Upper lobe of left lung (tissue), 4 donors: ENCODE measurements around the gene AOAH.

Source experiments
- POLR2A ChIP-seq, 4 donors: fragments of 450-650 bp; IDR thresholded peaks; one replicate each; pipeline ENCODE4 v1.5.1; 2016 to 2017; ENCODE audit warnings: antibody characterized with exemption in 4 of 4, mild to moderate bottlenecking in 2 of 4
- POLR2AphosphoS5 ChIP-seq, 2 donors: sonication (generic); formaldehyde crosslinking; IDR thresholded peaks; one replicate each; pipeline ENCODE4 v1.5.1; 2017; ENCODE audit warnings: antibody characterized with exemption in 2 of 2
- TF ChIP-seq, protein P1 (sequence below), 6 experiments: fragments of 450-650 bp in 4 of 6; fragments of 200-600 bp in 2 of 6; sonication (generic) in 2 of 6; IDR thresholded peaks; one replicate each; pipeline ENCODE4 v1.5.1; 2016 to 2019; ENCODE audit warnings: antibody characterized with exemption in 6 of 6

- TF ChIP-seq, protein P1, sequence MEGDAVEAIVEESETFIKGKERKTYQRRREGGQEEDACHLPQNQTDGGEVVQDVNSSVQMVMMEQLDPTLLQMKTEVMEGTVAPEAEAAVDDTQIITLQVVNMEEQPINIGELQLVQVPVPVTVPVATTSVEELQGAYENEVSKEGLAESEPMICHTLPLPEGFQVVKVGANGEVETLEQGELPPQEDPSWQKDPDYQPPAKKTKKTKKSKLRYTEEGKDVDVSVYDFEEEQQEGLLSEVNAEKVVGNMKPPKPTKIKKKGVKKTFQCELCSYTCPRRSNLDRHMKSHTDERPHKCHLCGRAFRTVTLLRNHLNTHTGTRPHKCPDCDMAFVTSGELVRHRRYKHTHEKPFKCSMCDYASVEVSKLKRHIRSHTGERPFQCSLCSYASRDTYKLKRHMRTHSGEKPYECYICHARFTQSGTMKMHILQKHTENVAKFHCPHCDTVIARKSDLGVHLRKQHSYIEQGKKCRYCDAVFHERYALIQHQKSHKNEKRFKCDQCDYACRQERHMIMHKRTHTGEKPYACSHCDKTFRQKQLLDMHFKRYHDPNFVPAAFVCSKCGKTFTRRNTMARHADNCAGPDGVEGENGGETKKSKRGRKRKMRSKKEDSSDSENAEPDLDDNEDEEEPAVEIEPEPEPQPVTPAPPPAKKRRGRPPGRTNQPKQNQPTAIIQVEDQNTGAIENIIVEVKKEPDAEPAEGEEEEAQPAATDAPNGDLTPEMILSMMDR (IDR thresholded peaks at IDR 0.05), result no peak
- TF ChIP-seq POLR2A (IDR thresholded peaks at IDR 0.05) (no peak), POLR2AphosphoS5 (IDR thresholded peaks at IDR 0.05) (no peak)
Observed at GRCh38 chr7:36707898-36708297, 16.4 kb downstream of the AOAH start.
